ENCODE measurements around the gene ZNF609. TPM values are rescaled to one million over a fixed set of nuclear protein-coding genes. Genes with fewer than 3 reads are reported as not detected.
"Not testable (repeated sequence)": the region's sequence is repeated elsewhere in the genome, so short reads cannot be mapped to it uniquely, and the experiment has no call there.

The ZNF609 gene
- total and polyA plus RNA-seq, 7 donors = 4.8 to 35.2 (median 29.6) TPM

- Histone ChIP-seq H3K4me1 (peaks cover 0 to 29% (median 5%) of the 10 kb centered on the region in 4 donors), H3K36me3 (no peaks in the 10 kb centered on the region), H3K9me3 (no peaks in the 10 kb centered on the region), H3K27me3 (no peaks in the 10 kb centered on the region), H3K4me3 (no peak overlapping the region), H3K27ac (no peak overlapping the region)
- DNase-seq = no peak
- intact Hi-C loops (cut with DNase I) = no loop called here
- TF ChIP-seq POLR2A (IDR thresholded peaks at IDR 0.05) = no peak
- no peak for TF ChIP-seq EP300 (IDR thresholded peaks at IDR 0.05)
- TF ChIP-seq POLR2AphosphoS5 (IDR thresholded peaks at IDR 0.05) = no peak
- TF ChIP-seq CTCF (IDR thresholded peaks at IDR 0.05) = no peak
Observed at GRCh38 chr15:64483749-64484148, 23.4 kb downstream of the ZNF609 start.

DNA sequence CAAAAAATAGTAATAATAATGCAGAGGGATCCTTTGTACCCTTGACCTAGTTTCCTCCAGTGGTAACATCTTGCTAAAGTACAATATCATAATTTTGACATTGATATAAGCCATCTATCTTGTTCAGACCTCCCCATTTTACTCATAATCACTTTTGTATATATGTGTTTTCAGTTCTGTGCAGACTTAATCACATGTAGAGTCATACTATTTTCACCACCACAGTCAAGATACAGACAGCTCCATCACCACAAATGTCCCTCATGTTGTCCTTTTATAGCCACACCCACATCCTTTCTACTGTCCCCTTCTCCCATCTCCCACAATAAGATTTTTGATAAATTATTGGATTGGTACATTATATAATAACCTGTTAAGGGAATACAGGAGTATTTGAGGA, 25.4 kb downstream of the ZNF609 start:
- Histone ChIP-seq H3K4me1 (peaks cover 0 to 29% (median 7%) of the 10 kb centered on the region in 4 donors), H3K4me3 (no peak overlapping the region), H3K27ac (no peak overlapping the region), H3K36me3 (no peaks in the 10 kb centered on the region), H3K9me3 (no peaks in the 10 kb centered on the region), H3K27me3 (no peaks in the 10 kb centered on the region)
- no peak for DNase-seq
- TF ChIP-seq POLR2A (IDR thresholded peaks at IDR 0.05) (no peak), EP300 (IDR thresholded peaks at IDR 0.05) (no peak), POLR2AphosphoS5 (IDR thresholded peaks at IDR 0.05) (no peak), CTCF (IDR thresholded peaks at IDR 0.05) (no peak)
- intact Hi-C loops (cut with DNase I) = no loop called here

DNA sequence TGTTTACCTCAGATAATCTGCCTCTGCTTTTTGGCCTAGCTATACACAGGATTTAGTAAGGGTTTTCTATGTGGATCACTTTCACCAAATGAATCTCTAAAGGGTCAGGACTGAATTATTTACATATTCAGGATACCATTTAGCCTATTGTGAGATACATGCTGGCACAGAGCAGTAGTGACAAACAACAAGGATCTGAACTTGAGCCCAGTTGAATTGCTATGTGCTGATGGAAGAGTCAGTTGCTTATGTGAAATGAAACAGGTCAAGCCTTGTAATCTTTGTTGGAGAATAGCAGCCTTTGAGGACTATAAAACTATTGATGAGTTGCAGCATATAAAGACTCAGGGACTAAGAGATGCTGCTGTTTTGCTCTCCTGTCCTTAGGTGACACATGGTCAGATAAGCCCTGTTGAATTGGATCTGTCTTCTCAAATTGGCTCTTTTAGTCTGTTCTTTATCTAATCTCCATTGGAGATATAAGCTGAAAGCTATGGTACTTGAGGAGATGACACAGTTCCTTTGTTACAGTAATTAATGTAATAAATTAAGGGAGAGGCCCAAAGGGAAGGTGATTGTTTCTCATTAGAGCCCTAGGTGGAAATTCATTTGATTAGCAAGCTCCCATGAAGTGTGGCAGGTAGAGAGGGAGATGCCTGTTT, 30.4 kb downstream of the ZNF609 start:
- no peak for TF ChIP-seq POLR2A (IDR thresholded peaks at IDR 0.05)
- no peak for TF ChIP-seq CTCF (IDR thresholded peaks at IDR 0.05)
- TF ChIP-seq POLR2AphosphoS5 (IDR thresholded peaks at IDR 0.05) = peak in 2 of 4 donors; percentile 18 to 20
- no peak for TF ChIP-seq EP300 (IDR thresholded peaks at IDR 0.05)
- Histone ChIP-seq H3K4me3 (no peak overlapping the region), H3K9me3 (no peaks in the 10 kb centered on the region), H3K36me3 (no peaks in the 10 kb centered on the region), H3K27me3 (no peaks in the 10 kb centered on the region), H3K4me1 (peaks cover 0 to 29% (median 17%) of the 10 kb centered on the region in 4 donors), H3K27ac (peak overlapping the region in 2 of 4 donors; percentile 48 to 55)
- DNase-seq = no peak
- intact Hi-C loops (cut with DNase I) = no loop called here

DNA sequence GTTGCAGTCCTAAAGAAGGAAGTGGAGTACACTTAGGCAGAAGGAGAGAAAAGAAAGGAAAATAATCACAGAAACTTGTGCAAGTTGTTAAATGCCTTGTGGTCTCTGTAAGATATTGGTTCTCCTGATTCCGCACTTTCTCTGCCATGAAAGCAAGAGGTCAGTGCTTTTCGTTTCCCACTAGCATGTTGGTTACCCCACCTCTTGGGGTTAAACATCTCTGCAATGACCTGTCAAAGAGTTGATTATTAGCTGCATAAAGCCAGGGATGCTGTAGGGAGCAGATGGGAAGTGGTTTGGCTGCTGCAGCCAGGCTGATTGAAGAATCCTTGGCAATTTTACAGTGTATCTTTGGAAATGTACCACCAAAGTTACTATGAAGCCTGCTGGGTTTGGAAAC, 33.3 kb downstream of the ZNF609 start:
- Histone ChIP-seq H3K36me3 (no peaks in the 10 kb centered on the region), H3K4me1 (peaks cover 0 to 55% (median 30%) of the 10 kb centered on the region in 4 donors), H3K27me3 (no peaks in the 10 kb centered on the region), H3K4me3 (no peak overlapping the region), H3K27ac (no peak overlapping the region), H3K9me3 (no peaks in the 10 kb centered on the region)
- 86 to 90% methylated on average over 2 of the region's 2 CpGs for WGBS, 2 donors
- no peak for DNase-seq
- no peak for TF ChIP-seq POLR2AphosphoS5 (IDR thresholded peaks at IDR 0.05)
- no peak for TF ChIP-seq EP300 (IDR thresholded peaks at IDR 0.05)
- no peak for TF ChIP-seq CTCF (IDR thresholded peaks at IDR 0.05)
- no peak for TF ChIP-seq POLR2A (IDR thresholded peaks at IDR 0.05)
- intact Hi-C loops (cut with DNase I) = no loop called here

DNA sequence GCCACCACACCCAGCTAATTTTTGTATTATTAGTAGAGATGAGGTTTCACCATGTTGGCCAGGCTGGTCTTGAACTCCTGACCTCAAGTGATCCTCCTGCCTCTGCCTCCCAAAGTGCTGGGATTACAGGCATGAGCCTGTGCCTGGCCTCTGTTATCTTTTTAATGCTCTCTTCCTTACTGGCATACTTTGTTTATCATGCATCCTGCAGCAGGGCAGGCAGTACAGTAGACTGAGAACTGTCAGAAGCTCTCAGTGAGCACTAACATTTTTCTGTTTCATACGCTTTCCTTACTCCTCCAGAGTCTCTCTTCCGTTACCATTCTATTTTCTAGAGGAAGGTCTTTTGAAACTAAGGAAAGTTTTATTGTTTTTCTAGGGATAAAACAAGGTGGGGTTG, 35.6 kb downstream of the ZNF609 start:
- H3K27me3 ChIP-seq; DNase-seq; H3K9me3 ChIP-seq; intact Hi-C loops (cut with DNase I); H3K27ac ChIP-seq; H3K4me3 ChIP-seq: not testable (repeated sequence)
- Histone ChIP-seq H3K36me3 (peaks cover 0 to 16% (median 5%) of the 10 kb centered on the region in 4 donors), H3K4me1 (peaks cover 0 to 57% (median 33%) of the 10 kb centered on the region in 4 donors)
- 92 to 93% methylated on average over 2 of the region's 2 CpGs for WGBS, 2 donors

Measured in sigmoid colon (tissue), 7 donors.